ENCODE measurements around the gene NUP214. TPM values are rescaled to one million over a fixed set of nuclear protein-coding genes. Genes with fewer than 3 reads are reported as not detected.

Gene NUP214
- polyA plus RNA-seq, 1 of the 3 experiments (the other 2 are of a cell fraction), result 8.0 TPM

DNA sequence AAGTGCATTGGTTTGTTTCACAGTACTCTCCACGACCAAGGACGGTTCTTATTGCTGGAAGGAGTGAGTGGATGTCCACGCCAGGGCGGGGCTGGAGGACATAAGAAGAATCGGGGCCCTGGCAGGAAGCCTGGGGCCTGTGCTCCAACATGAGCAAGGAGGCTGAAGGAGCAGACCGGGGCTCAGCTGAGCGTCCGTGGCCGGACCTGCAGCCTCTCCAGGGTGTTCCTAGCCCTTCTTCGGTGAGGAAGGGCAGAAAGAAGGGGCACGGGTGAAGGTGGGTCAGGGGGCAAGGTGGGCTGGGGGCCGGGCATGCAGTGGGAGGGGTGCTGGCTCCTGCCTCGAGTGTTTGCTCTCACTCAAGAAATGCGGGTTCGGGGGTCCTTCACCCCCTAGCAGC, 132.8 kb downstream of the NUP214 start (continued):
- TF ChIP-seq MAX (IDR thresholded peaks at IDR 0.05; ENCODE audit: low read depth) (no peak), ELF1 (IDR thresholded peaks at IDR 0.05) (no peak), RAD21 (IDR thresholded peaks at IDR 0.05; ENCODE audit: low read length) (no peak), EZH2phosphoT487 (IDR thresholded peaks at IDR 0.05; ENCODE audit: borderline replicate concordance, low read depth) (no peak), RXRA (IDR thresholded peaks at IDR 0.05; ENCODE audit: borderline replicate concordance, low read depth) (no peak), NFIC (IDR thresholded peaks at IDR 0.05; ENCODE audit: borderline replicate concordance) (no peak)
- TF ChIP-seq, protein P1, sequence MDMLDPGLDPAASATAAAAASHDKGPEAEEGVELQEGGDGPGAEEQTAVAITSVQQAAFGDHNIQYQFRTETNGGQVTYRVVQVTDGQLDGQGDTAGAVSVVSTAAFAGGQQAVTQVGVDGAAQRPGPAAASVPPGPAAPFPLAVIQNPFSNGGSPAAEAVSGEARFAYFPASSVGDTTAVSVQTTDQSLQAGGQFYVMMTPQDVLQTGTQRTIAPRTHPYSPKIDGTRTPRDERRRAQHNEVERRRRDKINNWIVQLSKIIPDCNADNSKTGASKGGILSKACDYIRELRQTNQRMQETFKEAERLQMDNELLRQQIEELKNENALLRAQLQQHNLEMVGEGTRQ (IDR thresholded peaks at IDR 0.05; ENCODE audit: borderline replicate concordance, low read depth, low read length), result no peak

GRCh38 chr9:131258698-131259431, 133.5 kb downstream of the NUP214 start:
- Histone ChIP-seq H3K9me2 (no peaks in the 10 kb centered on the region), H3K79me2 (ENCODE audit: insufficient read depth) (no peaks in the 10 kb centered on the region), H3K36me3 (replicated peaks in 1 of 2; ENCODE audit: control insufficient read depth in 1 of 2, insufficient read depth in 2 of 2, low read length in 1 of 2) (no peaks in the 10 kb centered on the region), H3K27me3 (ENCODE audit: insufficient read depth) (no peaks in the 10 kb centered on the region), H3F3A (replicated peaks; ENCODE audit: insufficient read depth) (peaks cover 9% of the 10 kb centered on the region), H2AFZ (ENCODE audit: low read depth) (no peak overlapping the region), H3K4me1 (ENCODE audit: control insufficient read depth in 1 of 2, insufficient read depth in 2 of 2, low read depth in 1 of 2, low read length in 1 of 2) (peaks cover 5 to 11% of the 10 kb centered on the region in 2 experiments; a peak in 2 of 4 replicates), H3K9me3 (no peaks in the 10 kb centered on the region), H3K4me3 (ENCODE audit: low read depth in 2 of 2, low read length in 1 of 2) (no peak overlapping the region), H4K20me1 (ENCODE audit: insufficient read depth) (no peaks in the 10 kb centered on the region), H3K4me2 (no peak overlapping the region), H3K9ac (no peak overlapping the region), H3K27ac (ENCODE audit: low read depth in 2 of 2, low read length in 1 of 2) (no peak overlapping the region)
- no peak for TF ChIP-seq FOXM1 (IDR thresholded peaks at IDR 0.05; ENCODE audit: low read depth)
- TF ChIP-seq ELF1 (IDR thresholded peaks at IDR 0.05), result no peak
- no peak for TF ChIP-seq TEAD4 (IDR thresholded peaks at IDR 0.05; ENCODE audit: borderline replicate concordance, insufficient read depth)
- TF ChIP-seq, protein P1 (IDR thresholded peaks at IDR 0.05; ENCODE audit: borderline replicate concordance, low read depth, low read length), result no peak
- TF ChIP-seq MXI1 (IDR thresholded peaks at IDR 0.05; ENCODE audit: low read depth, low read length), result no peak
- TF ChIP-seq TCF12 (IDR thresholded peaks at IDR 0.05), result no peak
- no peak for TF ChIP-seq JUND (IDR thresholded peaks at IDR 0.05)
- no peak for TF ChIP-seq MEF2A (IDR thresholded peaks at IDR 0.05; ENCODE audit: borderline replicate concordance, low read depth)
- TF ChIP-seq SMC3 (IDR thresholded peaks at IDR 0.05; ENCODE audit: low read depth, low read length), result no peak
- TF ChIP-seq SIN3A (IDR thresholded peaks at IDR 0.05; ENCODE audit: borderline replicate concordance, low read depth, low read length), result no peak
- no peak for TF ChIP-seq FOXJ3 (CRISPR knock-in tag; IDR thresholded peaks at IDR 0.05)
- no peak for TF ChIP-seq PBX3 (IDR thresholded peaks at IDR 0.05)
- no peak for TF ChIP-seq NFIC (IDR thresholded peaks at IDR 0.05; ENCODE audit: borderline replicate concordance)
- no peak for TF ChIP-seq NRF1 (IDR thresholded peaks at IDR 0.05; ENCODE audit: low read depth, low read length)
- TF ChIP-seq RAD21 (IDR thresholded peaks at IDR 0.05; ENCODE audit: low read length), result no peak
- no peak for TF ChIP-seq EP300 (IDR thresholded peaks at IDR 0.05; ENCODE audit: borderline replicate concordance in 1 of 2, low read depth in 1 of 2, low read length in 1 of 2)
- no peak for TF ChIP-seq FOSL2 (IDR thresholded peaks at IDR 0.05; ENCODE audit: borderline replicate concordance, low read depth)
- CTCF ChIA-PET, result interaction anchor here (1.4 kb wide), 1 partner anchor 77 kb away, joined by 8 read pairs; no protein-coding TSS in a partner anchor
- 86% methylated on average over 17 of the region's 25 CpGs for WGBS (ENCODE audit: low lambda C conversion rate)
- DNase-seq, result no peak
- POLR2A ChIA-PET, result no interaction called here

Data from SK-N-SH (cell line).